Kidney (tissue), 14 donors: Measurements from ENCODE around the gene MYO15B. TPM values are rescaled to one million over a fixed set of nuclear protein-coding genes. Genes with fewer than 3 reads are reported as not detected.

Source experiments
- DNase-seq, 5 donors: peaks; one replicate each; pipeline ENCODE4 v3.0.0-alpha.2; 2013 to 2020
- FAIRE-seq: peaks from 2 replicates; lab custom pipeline; 2012; peaks lifted over from hg19 to GRCh38; lab: Jason Lieb, UNC
- H3K27ac ChIP-seq, 2 donors: one replicate each; pipeline ENCODE4 v1.7.0; 2013; ENCODE audit warnings: low read depth in 2 of 2, low read length in 2 of 2, inconsistent platforms in 1 of 2
- H3K27me3 ChIP-seq: one replicate; pipeline ENCODE4 v1.7.1; 2013; ENCODE audit warnings: low read length, inconsistent platforms; ENCODE audit not compliant: control insufficient read depth, insufficient read depth
- H3K36me3 ChIP-seq, 3 donors: one replicate each; pipeline versions ENCODE4 v1.7.0 to v1.7.1; 2013; ENCODE audit warnings: low read length in 3 of 3, control low read depth in 1 of 3, inconsistent platforms in 1 of 3; ENCODE audit not compliant: insufficient read depth in 3 of 3, control insufficient read depth in 2 of 3
- H3K4me1 ChIP-seq, 3 donors: one replicate each; pipeline versions ENCODE4 v1.7.0 to v1.7.1; 2013; ENCODE audit warnings: low read length in 3 of 3, inconsistent platforms in 1 of 3, low read depth in 1 of 3; ENCODE audit not compliant: control insufficient read depth in 2 of 3, insufficient read depth in 2 of 3
- H3K4me3 ChIP-seq, 3 donors: one replicate each; pipeline versions ENCODE4 v1.7.0 to v1.8.1; 2013; ENCODE audit warnings: low read length in 3 of 3, control low read depth in 1 of 3, inconsistent platforms in 1 of 3
- H3K9ac ChIP-seq, 3 donors: one replicate each; pipeline versions ENCODE4 v1.7.0 to v1.7.1; 2013; ENCODE audit warnings: low read length in 3 of 3, control low read depth in 1 of 3, inconsistent platforms in 1 of 3
- H3K9me3 ChIP-seq, 3 donors: one replicate each; pipeline versions ENCODE4 v1.7.0 to v1.7.1; 2013; ENCODE audit warnings: low read length in 3 of 3, control low read depth in 1 of 3, inconsistent platforms in 1 of 3; ENCODE audit not compliant: control insufficient read depth in 2 of 3, insufficient read depth in 1 of 3
- CTCF ChIP-seq: IDR thresholded peaks from 3 replicates; pipeline ENCODE4 v1.5.1; 2012; ENCODE audit warnings: mild to moderate bottlenecking, moderate library complexity, borderline replicate concordance; ENCODE audit not compliant: insufficient read depth; ENCODE audit errors: extremely low read depth
- intact Hi-C: fragments of 100-400 bp; cut with DNase I; formaldehyde crosslinking; loops from one replicate; pipeline ENCODE4 v1.11.1; 2022
- polyA plus RNA-seq: library from polyadenylated mRNA; stranded (reverse); fragments of 350-450 nt; fragmentation: Illumina TruSeq; extraction: RNeasy Lipid Tissue Mini Kit (QIAGEN cat#74804); gene quantifications from one replicate; pipeline ENCODE4 v1.2.3, GENCODE V29; 2014; ENCODE audit warnings: low read depth, low replicate concordance; ENCODE audit not compliant: insufficient read depth
- total RNA-seq: library from RNA; stranded (reverse); fragmentation: NEBNext Ultra II Directional; extraction: Animal tissue kit (Norgen Biotek cat#: 25700); gene quantifications from one replicate; pipeline ENCODE4 v1.2.1, GENCODE V29; 2021
- donor health status: control.
- donor health status: control.
- donor health status: control.
- donor health status: control.
- donor health status: control.
- donor health status: DM: yes; HTN: yes; CAD: no.
- donor health status: Normal renal cell carcinoma (clear cell type).

The MYO15B gene
- total and polyA plus RNA-seq, 2 donors from 2014 or later = 139 to 286 TPM

DNA sequence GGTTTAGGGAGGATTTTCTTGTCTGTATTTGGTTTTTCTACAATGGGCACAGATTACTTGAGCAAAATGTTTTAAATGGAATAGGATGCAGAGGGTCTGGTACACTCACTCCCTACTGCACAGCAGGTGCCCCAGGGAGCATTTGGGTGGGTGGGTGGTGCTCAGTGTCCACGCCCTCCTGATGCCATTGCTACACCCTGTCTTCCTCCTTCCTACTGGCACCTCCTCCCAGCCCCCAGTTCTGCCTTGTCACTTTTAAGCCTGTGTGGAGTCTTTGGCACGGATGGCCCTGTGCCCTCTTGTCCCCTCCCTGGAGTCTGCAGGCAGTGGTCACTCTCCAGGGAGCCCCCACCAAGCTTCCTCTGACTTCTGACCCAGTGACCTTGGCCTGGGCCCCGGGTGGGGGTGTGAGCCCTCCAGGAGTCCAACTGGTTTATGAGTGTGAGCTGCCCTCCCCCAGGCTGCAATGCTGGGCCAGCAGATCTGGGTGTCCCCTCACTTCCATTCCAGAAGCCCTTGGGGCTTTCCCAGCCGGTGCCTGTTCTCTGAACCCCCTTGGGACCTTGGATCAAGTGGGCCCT, 46.6 kb upstream of the MYO15B start:
- intact Hi-C loops = no loop called here
- H3K9ac ChIP-seq = peak overlapping the region in 1 of 3 donors; percentile 61
- H3K4me1 ChIP-seq = peaks cover 0 to 63% (median 63%) of the 10 kb centered on the region in 3 donors
- peak overlapping the region; percentile 59 to 97 for H3K27ac ChIP-seq
- H3K9me3 ChIP-seq = no peaks in the 10 kb centered on the region
- FAIRE-seq = no peak
- peak in 1 of 5 donors; percentile 40 for DNase-seq
- H3K36me3 ChIP-seq = peaks cover 0 to 4% (median 0%) of the 10 kb centered on the region in 3 donors
- no peaks in the 10 kb centered on the region for H3K27me3 ChIP-seq
- no peak for TF ChIP-seq CTCF
- H3K4me3 ChIP-seq = no peak overlapping the region

DNA sequence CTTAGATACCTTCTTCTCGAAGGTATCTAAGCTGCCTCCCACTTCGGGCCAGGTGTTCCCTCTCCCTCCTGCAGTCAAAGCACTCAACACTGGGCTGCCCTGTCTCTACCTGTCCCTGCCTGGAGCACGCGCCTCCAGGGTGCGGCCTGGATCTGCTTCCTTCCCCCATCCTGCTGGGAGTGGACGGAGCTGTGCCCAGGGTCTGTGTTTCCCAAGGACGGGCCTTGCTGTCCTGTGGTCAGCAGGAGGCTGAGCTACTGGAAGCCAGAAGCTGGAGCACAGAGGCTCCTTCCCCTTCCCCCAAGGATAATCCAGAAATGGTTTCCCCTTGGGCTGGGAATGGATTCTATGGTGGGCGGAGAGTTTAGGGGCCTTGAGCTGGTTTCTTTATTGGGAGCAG, 45.4 kb upstream of the MYO15B start:
- intact Hi-C loops = no loop called here

GRCh38 chr17:75542728-75543336, 44.8 kb upstream of the MYO15B start:
- DNase-seq = peak in 4 of 5 donors; percentile 52 to 74 (median 64)
- no peaks in the 10 kb centered on the region for H3K9me3 ChIP-seq
- H3K4me1 ChIP-seq = peaks cover 0 to 66% (median 66%) of the 10 kb centered on the region in 3 donors
- peak overlapping the region; percentile 90 to 97 for H3K27ac ChIP-seq
- FAIRE-seq = no peak
- H3K27me3 ChIP-seq = no peaks in the 10 kb centered on the region
- H3K36me3 ChIP-seq = peaks cover 0 to 8% (median 0%) of the 10 kb centered on the region in 3 donors
- no peak for TF ChIP-seq CTCF
- peak overlapping the region in 1 of 3 donors; percentile 82 for H3K9ac ChIP-seq
- H3K4me3 ChIP-seq = peak overlapping the region in 2 of 3 donors; percentile 52 to 59
- intact Hi-C loops = no loop called here

More for the DNA sequence above, 45.4 kb upstream of the MYO15B start:
- Histone ChIP-seq H3K4me3 (peak overlapping the region in 1 of 3 donors; percentile 59), H3K27ac (peak overlapping the region; percentile 90 to 97), H3K9me3 (no peaks in the 10 kb centered on the region), H3K36me3 (peaks cover 0 to 7% (median 0%) of the 10 kb centered on the region in 3 donors), H3K27me3 (no peaks in the 10 kb centered on the region), H3K4me1 (peaks cover 0 to 66% (median 66%) of the 10 kb centered on the region in 3 donors), H3K9ac (peak overlapping the region in 1 of 3 donors; percentile 56)
- FAIRE-seq (no peak), DNase-seq (peak in 1 of 5 donors; percentile 35)
- no peak for TF ChIP-seq CTCF
